ENCODE data around the gene CCIN. TPM values are rescaled to one million over a fixed set of nuclear protein-coding genes. Genes with fewer than 3 reads are reported as not detected.

The CCIN gene
- total RNA-seq, 1 experiment from 2014 or later, result not detected

- Histone ChIP-seq H3K9me2 (ENCODE audit: insufficient read depth) (no peaks in the 10 kb centered on the region), H3K36me3 (ENCODE audit: low read depth) (no peaks in the 10 kb centered on the region), H2AFZ (no peak overlapping the region), H3K4me2 (no peak overlapping the region), H3K27ac (no peak overlapping the region), H3K79me2 (ENCODE audit: low read depth) (no peaks in the 10 kb centered on the region), H3K9me3 (ENCODE audit: insufficient read depth, low read depth) (no peaks in the 10 kb centered on the region), H3K27me3 (ENCODE audit: insufficient read depth, low read depth) (no peaks in the 10 kb centered on the region), H3K4me3 (no peak overlapping the region), H3F3A (ENCODE audit: insufficient read depth, low read depth) (peaks cover 9% of the 10 kb centered on the region), H4K20me1 (ENCODE audit: insufficient read depth) (no peaks in the 10 kb centered on the region), H3K4me1 (replicated peaks; ENCODE audit: insufficient read depth) (peaks cover 13% of the 10 kb centered on the region)
- CTCF ChIA-PET, result interaction anchor here (0.5 kb wide), 1 partner anchor 90 kb away, joined by 3 read pairs; no protein-coding TSS in a partner anchor
- DNase-seq, result no peak
- intact Hi-C loops (cut with micrococcal nuclease; ENCODE audit: unreplicated experiment), result no loop called here
- POLR2A ChIA-PET (ENCODE audit: unreplicated experiment), result no interaction called here
- TF ChIP-seq EZH2 (IDR thresholded peaks at IDR 0.05; ENCODE audit: low read depth) (no peak), CTCF (conservative IDR thresholded peaks at IDR 0.05) (no peak)
- BruUV-seq (replicated peaks), result no TSS peak
These were observed 22.5 kb upstream of the CCIN start for GRCh38 chr9:36146651-36147050.

DNA sequence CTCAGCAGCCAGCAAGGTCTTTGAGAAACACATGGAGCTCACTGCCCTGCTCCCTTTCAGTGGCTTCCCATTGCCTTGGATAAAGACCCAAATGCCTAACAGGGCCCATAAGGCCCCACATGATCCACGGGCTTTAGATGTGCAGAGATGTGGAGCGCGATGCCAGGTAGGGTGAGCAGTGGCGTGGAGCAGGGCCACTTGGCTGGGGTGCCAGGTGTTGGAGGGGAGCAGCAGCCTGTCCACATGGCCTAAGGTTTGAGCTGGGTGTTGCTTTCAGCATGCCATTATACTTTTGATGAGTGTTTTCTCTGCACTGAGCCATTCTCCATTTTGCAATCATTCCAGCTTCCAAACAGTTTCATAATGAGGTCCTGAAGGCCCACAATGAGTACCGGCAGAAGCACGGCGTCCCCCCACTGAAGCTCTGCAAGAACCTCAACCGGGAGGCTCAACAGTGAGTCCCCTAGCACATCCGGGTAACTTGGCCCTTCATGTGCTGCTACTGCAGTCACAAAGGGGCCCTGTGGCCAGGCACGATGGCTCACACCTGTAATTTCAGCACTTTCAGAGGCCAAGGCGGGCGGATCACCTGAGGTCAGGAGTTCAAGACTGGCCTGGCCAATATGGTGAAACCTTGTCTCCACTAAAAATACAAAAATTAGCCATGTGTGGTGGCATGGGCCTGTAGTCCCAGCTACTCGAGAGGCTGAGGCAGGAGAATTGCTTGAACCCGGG is 21.6 kb upstream of the CCIN start:
- Histone ChIP-seq H3F3A (ENCODE audit: insufficient read depth, low read depth) (peaks cover 9% of the 10 kb centered on the region), H3K9me3 (ENCODE audit: insufficient read depth, low read depth) (no peaks in the 10 kb centered on the region), H3K4me2 (no peak overlapping the region), H3K36me3 (ENCODE audit: low read depth) (no peaks in the 10 kb centered on the region), H3K27me3 (ENCODE audit: insufficient read depth, low read depth) (no peaks in the 10 kb centered on the region), H3K9me2 (ENCODE audit: insufficient read depth) (no peaks in the 10 kb centered on the region), H2AFZ (no peak overlapping the region), H4K20me1 (ENCODE audit: insufficient read depth) (no peaks in the 10 kb centered on the region), H3K27ac (no peak overlapping the region), H3K4me1 (replicated peaks; ENCODE audit: insufficient read depth) (peaks cover 13% of the 10 kb centered on the region), H3K4me3 (no peak overlapping the region), H3K79me2 (ENCODE audit: low read depth) (no peaks in the 10 kb centered on the region)
- no TSS peak for BruUV-seq (replicated peaks)
- CTCF ChIA-PET, result no interaction called here
- DNase-seq, result no peak
- intact Hi-C loops (cut with micrococcal nuclease; ENCODE audit: unreplicated experiment), result no loop called here
- TF ChIP-seq CTCF (conservative IDR thresholded peaks at IDR 0.05), result no peak
- no peak for TF ChIP-seq EZH2 (IDR thresholded peaks at IDR 0.05; ENCODE audit: low read depth)
- POLR2A ChIA-PET (ENCODE audit: unreplicated experiment), result no interaction called here

GRCh38 chr9:36148311-36149051 is 20.7 kb upstream of the CCIN start:
- peaks cover 9% of the 10 kb centered on the region for H3F3A ChIP-seq (ENCODE audit: insufficient read depth, low read depth)
- no peaks in the 10 kb centered on the region for H3K9me2 ChIP-seq (ENCODE audit: insufficient read depth)
- H2AFZ ChIP-seq, result no peak overlapping the region
- H3K4me2 ChIP-seq, result peak overlapping the region; percentile 40
- no peaks in the 10 kb centered on the region for H4K20me1 ChIP-seq (ENCODE audit: insufficient read depth)
- CTCF ChIA-PET, result interaction anchor here (0.6 kb wide), 2 partner anchors 16 to 46 kb away, joined by 3 read pairs; no protein-coding TSS in a partner anchor
- H3K27ac ChIP-seq, result no peak overlapping the region
- no peaks in the 10 kb centered on the region for H3K79me2 ChIP-seq (ENCODE audit: low read depth)
- H3K27me3 ChIP-seq (ENCODE audit: insufficient read depth, low read depth), result no peaks in the 10 kb centered on the region
- H3K4me1 ChIP-seq (replicated peaks; ENCODE audit: insufficient read depth), result peaks cover 13% of the 10 kb centered on the region
- H3K4me3 ChIP-seq, result no peak overlapping the region
- POLR2A ChIA-PET (ENCODE audit: unreplicated experiment), result interaction anchor here (0.6 kb wide), 1 partner anchor 169 kb away, joined by 4 read pairs; no protein-coding TSS in a partner anchor
- intact Hi-C loops (cut with micrococcal nuclease; ENCODE audit: unreplicated experiment), result no loop called here
- H3K36me3 ChIP-seq (ENCODE audit: low read depth), result no peaks in the 10 kb centered on the region
- no TSS peak for BruUV-seq (replicated peaks)
- DNase-seq, result peak; percentile 70 to 88
- TF ChIP-seq EZH2 (IDR thresholded peaks at IDR 0.05; ENCODE audit: low read depth) (no peak), CTCF (conservative IDR thresholded peaks at IDR 0.05) (no peak)
- H3K9me3 ChIP-seq (ENCODE audit: insufficient read depth, low read depth), result no peaks in the 10 kb centered on the region

Data from PC-9 (cell line).